IPS-20b (cell line): ENCODE results near the gene DHCR7.
A peak's percentile ranks its signal among the peaks of the same experiment; 100 is the strongest.

Experiments
- H3K27ac ChIP-seq: one replicate; pipeline ENCODE4 v1.5.1; 2013; ENCODE audit warnings: low read length
- H3K27me3 ChIP-seq: 2 replicates; pipeline ENCODE4 v1.6.1; 2013; ENCODE audit warnings: mild to moderate bottlenecking, low read length, inconsistent platforms; ENCODE audit not compliant: insufficient read depth
- H3K36me3 ChIP-seq: 2 replicates; pipeline ENCODE4 v1.6.1; 2013; ENCODE audit warnings: low read depth, mild to moderate bottlenecking, inconsistent platforms, low read length, moderate library complexity; ENCODE audit not compliant: insufficient read depth
- H3K4me1 ChIP-seq: 2 replicates; pipeline ENCODE4 v1.6.1; 2013; ENCODE audit warnings: mild to moderate bottlenecking, control low read depth, inconsistent platforms, low read length, moderate library complexity; ENCODE audit not compliant: insufficient read depth
- H3K4me3 ChIP-seq: 2 replicates; pipeline ENCODE4 v1.5.1; 2013; ENCODE audit warnings: mild to moderate bottlenecking, low read length, inconsistent platforms
- H3K9ac ChIP-seq: 2 replicates; pipeline ENCODE4 v1.6.1; 2013; ENCODE audit warnings: low read depth, mild to moderate bottlenecking, inconsistent platforms, low read length, moderate library complexity
- H3K9me3 ChIP-seq: 2 replicates; pipeline ENCODE4 v1.6.1; 2013; ENCODE audit warnings: mild to moderate bottlenecking, low read depth, low read length, inconsistent platforms; ENCODE audit not compliant: insufficient read depth

Gene DHCR7

DNA sequence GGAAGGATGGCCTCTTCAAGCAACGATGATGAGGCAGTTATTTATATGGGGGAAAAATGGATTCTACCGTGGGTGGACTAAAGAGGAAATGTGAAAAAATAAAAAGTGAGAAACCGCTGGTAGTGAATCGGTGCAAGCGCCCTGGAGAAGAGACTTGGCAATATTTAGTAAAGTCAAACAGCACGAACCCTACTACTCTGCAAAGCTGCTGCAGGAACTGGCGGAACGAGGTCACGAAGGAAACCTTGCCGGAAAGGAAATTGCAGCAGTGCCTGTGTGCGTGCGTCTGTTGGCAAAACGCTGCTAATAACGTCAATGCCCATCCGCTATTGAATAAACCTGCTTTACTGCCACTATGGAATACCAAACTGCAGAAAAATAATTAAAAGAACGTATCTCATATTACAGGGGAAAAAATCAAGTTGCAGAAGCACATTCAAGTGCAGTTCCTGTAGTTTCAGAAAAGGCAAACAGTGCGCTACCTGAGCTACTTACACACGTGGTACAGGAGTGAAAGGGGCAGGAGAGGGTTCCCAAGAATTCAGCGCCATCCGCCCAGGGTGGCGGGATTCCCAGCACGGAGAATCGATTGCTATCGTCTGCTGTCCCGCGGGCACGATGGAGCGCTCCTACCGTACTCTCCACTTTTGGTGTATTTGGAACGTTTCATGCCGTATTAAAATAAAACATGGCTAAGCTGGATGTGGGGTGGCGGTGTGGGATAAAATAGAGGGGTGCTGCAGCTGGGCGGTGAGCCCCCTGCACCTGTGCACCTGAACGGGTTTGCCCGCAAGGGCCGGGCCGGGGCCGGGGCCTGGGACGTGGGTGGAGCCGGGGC lies 4.2 kb upstream of the DHCR7 start:
- Histone ChIP-seq H3K4me1 (peaks cover 5% of the 10 kb centered on the region; the same call in 1 of the 2 replicates), H3K27me3 (no peaks in the 10 kb centered on the region), H3K4me3 (peak overlapping the region; percentile 93), H3K36me3 (peaks cover 27% of the 10 kb centered on the region), H3K9me3 (no peaks in the 10 kb centered on the region), H3K9ac (peak overlapping the region; percentile 49; the same call in 1 of the 2 replicates), H3K27ac (no peak overlapping the region)

GRCh38 chr11:71451596-71452198 lies 3.5 kb upstream of the DHCR7 start:
- Histone ChIP-seq H3K27me3 (no peaks in the 10 kb centered on the region), H3K36me3 (peaks cover 27% of the 10 kb centered on the region), H3K9me3 (no peaks in the 10 kb centered on the region), H3K9ac (peak overlapping the region; percentile 49; the same call in 1 of the 2 replicates), H3K4me1 (peaks cover 9% of the 10 kb centered on the region), H3K27ac (no peak overlapping the region), H3K4me3 (peak overlapping the region; percentile 93)

DNA sequence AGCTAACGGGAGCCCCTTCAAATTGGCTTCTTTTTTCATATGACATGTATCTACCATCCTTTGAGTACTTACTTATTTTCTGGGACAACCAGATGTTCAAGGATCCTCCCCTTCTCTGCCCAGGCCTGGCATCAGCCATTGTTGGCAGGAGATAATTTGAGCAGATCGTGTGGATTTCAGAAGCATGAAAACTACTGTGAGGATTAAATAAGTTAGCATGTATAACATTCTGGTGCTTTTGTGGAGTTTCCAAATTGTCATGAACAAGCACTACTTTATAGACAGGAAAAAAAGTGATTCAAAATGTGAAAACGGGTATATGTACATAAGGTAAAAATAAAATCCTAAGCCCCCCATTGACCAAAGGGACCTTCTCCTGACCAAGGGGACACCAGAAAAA lies 2.7 kb upstream of the DHCR7 start:
- Histone ChIP-seq H3K27ac (no peak overlapping the region), H3K27me3 (no peaks in the 10 kb centered on the region), H3K9ac (no peak overlapping the region), H3K9me3 (no peaks in the 10 kb centered on the region), H3K4me3 (no peak overlapping the region), H3K36me3 (peaks cover 27% of the 10 kb centered on the region), H3K4me1 (peaks cover 9% of the 10 kb centered on the region)

GRCh38 chr11:71450507-71450906 lies 2.3 kb upstream of the DHCR7 start:
- Histone ChIP-seq H3K27ac (no peak overlapping the region), H3K4me3 (no peak overlapping the region), H3K9me3 (no peaks in the 10 kb centered on the region), H3K4me1 (peaks cover 9% of the 10 kb centered on the region), H3K36me3 (peaks cover 27% of the 10 kb centered on the region), H3K27me3 (no peaks in the 10 kb centered on the region), H3K9ac (no peak overlapping the region)

DNA sequence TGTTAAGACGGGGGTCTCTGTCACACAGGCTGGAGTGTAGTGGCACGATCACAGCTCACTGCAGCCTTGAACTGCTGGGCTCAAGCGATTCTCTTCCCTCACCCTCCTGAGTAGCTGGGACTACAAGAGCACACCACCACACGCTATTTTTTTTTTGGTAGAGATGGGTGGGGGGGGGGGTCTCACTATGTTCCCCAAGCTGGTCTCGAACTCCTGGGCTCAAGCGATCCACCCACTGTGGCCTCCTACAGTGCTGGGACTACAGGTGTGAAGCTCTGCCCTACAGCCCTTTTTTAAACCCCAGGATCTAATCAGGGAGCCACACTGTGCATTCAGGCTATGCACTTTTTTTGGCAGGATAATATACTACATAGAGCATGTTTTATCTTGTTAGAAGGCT lies 1.4 kb upstream of the DHCR7 start:
- H3K4me1 ChIP-seq, result peaks cover 9% of the 10 kb centered on the region
- H3K27ac ChIP-seq, result no peak overlapping the region
- peak overlapping the region; percentile 86; the same call in 1 of the 2 replicates for H3K9ac ChIP-seq

DNA sequence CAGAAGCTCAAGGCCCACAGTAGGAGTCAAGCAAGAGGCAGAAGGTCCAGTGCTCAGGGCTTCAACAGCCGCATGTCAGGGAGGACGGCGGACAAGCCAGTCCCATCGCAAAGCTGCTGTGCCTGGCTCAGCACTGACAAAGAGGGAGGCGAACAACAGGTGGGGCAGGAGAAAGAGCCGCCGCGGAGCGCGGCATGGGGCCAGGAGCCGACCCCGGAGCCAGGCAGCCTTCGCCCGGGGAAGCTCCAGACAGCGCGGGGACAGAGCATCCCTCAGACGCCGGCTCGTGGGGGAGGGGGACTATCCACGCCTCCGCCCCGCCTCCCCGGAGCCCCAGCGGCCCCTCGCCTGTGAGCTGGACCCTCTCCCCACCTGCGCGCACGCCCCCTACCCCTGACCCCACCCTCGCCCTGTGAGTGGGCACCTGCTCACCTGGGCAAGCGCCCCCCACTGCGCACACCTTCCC lies 369 bp downstream of the DHCR7 start:
- peak overlapping the region; percentile 96 for H3K4me3 ChIP-seq
- peaks cover 46% of the 10 kb centered on the region for H3K36me3 ChIP-seq
- H3K27ac ChIP-seq, result no peak overlapping the region
- peaks cover 9% of the 10 kb centered on the region for H3K4me1 ChIP-seq
- peak overlapping the region; percentile 79; the same call in 1 of the 2 replicates for H3K9ac ChIP-seq
- H3K9me3 ChIP-seq, result no peaks in the 10 kb centered on the region
- no peaks in the 10 kb centered on the region for H3K27me3 ChIP-seq

More for the DNA sequence above, 1.4 kb upstream of the DHCR7 start:
- peaks cover 28% of the 10 kb centered on the region for H3K36me3 ChIP-seq
- no peaks in the 10 kb centered on the region for H3K27me3 ChIP-seq
- H3K4me3 ChIP-seq, result peak overlapping the region; percentile 96
- no peaks in the 10 kb centered on the region for H3K9me3 ChIP-seq

DNA sequence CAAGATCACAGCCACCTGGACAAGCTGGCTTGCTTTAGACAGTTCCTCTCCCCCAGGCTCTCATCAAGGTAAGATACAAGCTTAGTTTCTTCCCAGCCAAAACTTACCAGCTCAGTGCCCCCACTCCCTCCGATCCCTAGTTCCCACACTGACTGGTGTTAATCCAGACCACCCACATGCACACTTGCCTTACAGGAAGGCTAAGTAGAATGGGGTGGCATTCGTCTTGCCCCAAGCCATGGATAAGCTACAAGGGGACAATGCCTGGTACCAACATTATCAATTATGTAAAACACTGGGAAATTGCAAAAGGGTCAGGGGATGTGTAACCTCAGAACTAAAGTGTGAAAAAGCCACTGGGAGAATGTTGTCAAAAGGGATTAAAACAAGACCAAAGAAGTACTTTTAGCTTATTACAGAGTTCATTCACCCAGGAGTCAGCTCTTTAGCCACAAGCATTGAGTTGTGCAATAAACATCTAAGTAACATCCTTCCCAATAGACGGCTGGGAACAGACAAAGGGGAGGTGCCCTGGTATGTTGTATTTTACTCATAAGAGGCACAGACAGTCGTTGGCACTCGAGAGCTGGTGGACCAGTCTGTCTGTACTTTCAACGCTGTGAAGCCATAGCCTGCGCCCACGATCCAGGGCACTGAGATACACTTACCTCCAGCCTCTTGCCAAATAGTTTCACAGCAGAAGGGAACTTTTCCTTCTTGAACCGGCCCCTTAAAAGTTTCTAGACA lies 1.1 kb downstream of the DHCR7 start:
- peak overlapping the region; percentile 79; the same call in 1 of the 2 replicates for H3K9ac ChIP-seq
- no peaks in the 10 kb centered on the region for H3K9me3 ChIP-seq
- peak overlapping the region; percentile 96 for H3K4me3 ChIP-seq
- H3K27me3 ChIP-seq, result no peaks in the 10 kb centered on the region
- peaks cover 52% of the 10 kb centered on the region for H3K36me3 ChIP-seq
- H3K27ac ChIP-seq, result no peak overlapping the region
- H3K4me1 ChIP-seq, result peaks cover 6% of the 10 kb centered on the region

- H3K4me1 ChIP-seq, result peaks cover 4% of the 10 kb centered on the region; the same call in 1 of the 2 replicates
Observed at GRCh38 chr11:71446150-71446549, 2.0 kb downstream of the DHCR7 start.

DNA sequence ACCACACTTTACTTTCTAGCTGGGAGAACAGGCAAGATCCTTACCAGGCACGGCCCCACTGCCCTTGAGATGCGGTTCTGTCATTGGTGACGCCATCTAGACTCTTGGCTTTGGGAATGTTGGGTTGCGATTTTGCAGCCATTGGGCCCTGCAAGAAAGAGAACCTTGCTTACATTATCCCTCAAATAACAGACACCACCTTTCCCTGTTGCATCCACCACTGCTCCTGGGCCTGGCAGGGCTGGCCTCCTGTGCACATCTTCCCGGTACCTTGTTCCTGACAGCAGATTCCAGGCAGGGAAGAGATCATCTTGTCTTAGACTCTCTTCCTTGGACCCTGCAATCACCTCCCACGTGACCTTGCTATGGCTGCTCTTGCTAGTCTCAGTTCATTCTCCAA lies 3.4 kb downstream of the DHCR7 start:
- Histone ChIP-seq H3K9ac (no peak overlapping the region), H3K36me3 (peaks cover 75% of the 10 kb centered on the region), H3K27ac (no peak overlapping the region), H3K4me3 (no peak overlapping the region), H3K9me3 (no peaks in the 10 kb centered on the region), H3K27me3 (no peaks in the 10 kb centered on the region), H3K4me1 (peaks cover 4% of the 10 kb centered on the region; the same call in 1 of the 2 replicates)

More at GRCh38 chr11:71446150-71446549, 2.0 kb downstream of the DHCR7 start:
- Histone ChIP-seq H3K9ac (no peak overlapping the region), H3K4me3 (peak overlapping the region; percentile 96; the same call in 1 of the 2 replicates), H3K9me3 (no peaks in the 10 kb centered on the region), H3K27me3 (no peaks in the 10 kb centered on the region), H3K36me3 (peaks cover 62% of the 10 kb centered on the region), H3K27ac (no peak overlapping the region)

GRCh38 chr11:71443736-71444445 lies 4.3 kb downstream of the DHCR7 start:
- Histone ChIP-seq H3K27ac (no peak overlapping the region), H3K9me3 (no peaks in the 10 kb centered on the region), H3K27me3 (no peaks in the 10 kb centered on the region), H3K4me1 (peaks cover 4% of the 10 kb centered on the region; the same call in 1 of the 2 replicates), H3K9ac (no peak overlapping the region), H3K4me3 (no peak overlapping the region), H3K36me3 (peaks cover 85% of the 10 kb centered on the region)

DNA sequence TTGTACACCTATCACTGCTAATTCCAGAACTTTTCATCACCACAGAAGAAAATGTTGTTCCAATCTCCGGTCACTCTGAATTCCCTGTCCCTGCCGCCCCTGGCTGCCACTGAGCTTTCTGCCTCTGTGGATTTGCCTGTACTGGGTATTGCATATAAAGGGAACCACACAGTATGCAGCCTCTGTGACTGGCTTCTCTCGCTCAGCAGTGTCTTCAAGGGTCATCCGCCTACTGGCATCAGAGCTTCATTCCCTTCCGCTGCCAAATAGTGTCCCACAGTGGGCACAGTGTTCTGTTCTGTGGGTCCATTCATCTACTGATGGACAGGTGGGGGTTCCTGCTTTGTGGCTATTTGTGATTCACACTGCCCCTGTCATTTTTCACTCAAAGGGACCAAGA lies 5.3 kb downstream of the DHCR7 start:
- Histone ChIP-seq H3K36me3 (peaks cover 95% of the 10 kb centered on the region), H3K27ac (no peak overlapping the region), H3K4me3 (no peak overlapping the region), H3K27me3 (no peaks in the 10 kb centered on the region), H3K9ac (no peak overlapping the region), H3K9me3 (no peaks in the 10 kb centered on the region), H3K4me1 (peaks cover 4% of the 10 kb centered on the region; the same call in 1 of the 2 replicates)
